GM18517 (cell line): ENCODE measurements around the gene OPCML.

Source experiments
- ATAC-seq: cut with Tn5 transposase; IDR thresholded peaks from one replicate; pipeline ENCODE4 v1.9.1; 2021; ENCODE audit warnings: mild to moderate bottlenecking, moderate library complexity; ENCODE audit not compliant: unreplicated experiment

Gene OPCML

GRCh38 chr11:132655187-132655855 lies 877.0 kb downstream of the OPCML start:
- no peak for ATAC-seq

- no peak for ATAC-seq
These were observed 879.1 kb downstream of the OPCML start for GRCh38 chr11:132653237-132653636.

- ATAC-seq = no peak
These were observed 881.2 kb downstream of the OPCML start for GRCh38 chr11:132650969-132651720.

- no peak for ATAC-seq
These were observed 883.0 kb downstream of the OPCML start for GRCh38 chr11:132649277-132649676.

GRCh38 chr11:132648851-132649250 lies 883.5 kb downstream of the OPCML start:
- ATAC-seq = no peak

GRCh38 chr11:132646890-132647289 lies 885.4 kb downstream of the OPCML start:
- ATAC-seq = no peak

GRCh38 chr11:132644520-132645239 lies 887.6 kb downstream of the OPCML start:
- no peak for ATAC-seq

- no peak for ATAC-seq
These were observed 889.1 kb downstream of the OPCML start for GRCh38 chr11:132643239-132643638.

- no peak for ATAC-seq
These were observed 891.3 kb downstream of the OPCML start for GRCh38 chr11:132640952-132641351.

GRCh38 chr11:132639986-132640385 lies 892.3 kb downstream of the OPCML start:
- ATAC-seq = no peak

- ATAC-seq = no peak
These were observed 892.9 kb downstream of the OPCML start for GRCh38 chr11:132639403-132639802.

- ATAC-seq = no peak
These were observed 893.9 kb downstream of the OPCML start for GRCh38 chr11:132638423-132638822.

- no peak for ATAC-seq
These were observed 895.8 kb downstream of the OPCML start for GRCh38 chr11:132636523-132636922.

GRCh38 chr11:132632641-132633124 lies 899.6 kb downstream of the OPCML start:
- ATAC-seq = no peak

- ATAC-seq = no peak
These were observed 900.3 kb downstream of the OPCML start for GRCh38 chr11:132631989-132632388.

- no peak for ATAC-seq
These were observed 904.3 kb downstream of the OPCML start for GRCh38 chr11:132627981-132628380.

- ATAC-seq = no peak
These were observed 905.9 kb downstream of the OPCML start for GRCh38 chr11:132626446-132626845.

- ATAC-seq = no peak
These were observed 908.8 kb downstream of the OPCML start for GRCh38 chr11:132623511-132623910.

GRCh38 chr11:132621976-132622580 lies 910.2 kb downstream of the OPCML start:
- no peak for ATAC-seq

- ATAC-seq = no peak
These were observed 911.9 kb downstream of the OPCML start for GRCh38 chr11:132620423-132620822.

GRCh38 chr11:132610791-132611190 lies 921.5 kb downstream of the OPCML start:
- ATAC-seq = no peak
